Measurements from ENCODE around the gene GABRG3. TPM values are rescaled to one million over a fixed set of nuclear protein-coding genes. Genes with fewer than 3 reads are reported as not detected.

The GABRG3 gene
- total RNA-seq, 1 experiment from 2014 or later, result 0.15 TPM

DNA sequence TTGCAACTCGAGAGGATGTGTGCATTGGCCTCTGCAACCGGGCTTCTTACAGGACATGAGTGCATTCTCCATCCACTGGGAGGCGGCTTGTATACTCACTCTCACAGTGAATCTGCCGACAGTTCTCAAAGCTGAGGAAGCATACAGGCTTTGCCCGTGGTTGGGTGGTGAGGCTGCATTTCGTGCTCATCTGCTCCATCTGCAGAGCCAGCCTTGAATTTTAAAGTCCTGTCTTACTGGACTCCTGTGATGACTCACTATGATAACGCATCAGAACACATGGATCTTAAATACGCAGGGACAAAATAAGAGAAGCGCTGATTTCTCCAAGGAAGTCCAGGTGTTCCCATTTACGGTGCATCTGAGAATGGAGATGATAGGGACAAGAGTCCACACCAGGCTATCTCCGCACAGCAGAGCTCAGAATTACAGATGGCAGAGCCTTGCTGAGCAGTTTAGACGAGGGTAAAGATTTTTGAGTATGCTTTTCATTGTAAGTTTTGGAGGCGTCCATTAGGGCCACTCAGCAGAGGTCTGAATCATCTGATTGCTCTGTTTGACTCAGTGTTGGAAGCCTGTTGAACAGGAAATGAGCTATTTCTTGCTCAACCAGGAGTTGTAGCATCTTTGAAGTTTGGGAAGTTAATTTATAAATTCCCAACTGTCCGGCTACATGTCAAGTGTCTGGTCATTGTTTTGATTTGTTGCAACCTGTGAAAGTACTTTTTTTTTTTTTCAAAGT is 87.1 kb downstream of the GABRG3 start:
- H3K9ac ChIP-seq (ENCODE audit: extremely low read depth, insufficient read length, low read length), result no peak overlapping the region
- no peaks in the 10 kb centered on the region for H4K20me1 ChIP-seq (ENCODE audit: control insufficient read depth, insufficient read depth, insufficient read length)
- TF ChIP-seq, protein P1, sequence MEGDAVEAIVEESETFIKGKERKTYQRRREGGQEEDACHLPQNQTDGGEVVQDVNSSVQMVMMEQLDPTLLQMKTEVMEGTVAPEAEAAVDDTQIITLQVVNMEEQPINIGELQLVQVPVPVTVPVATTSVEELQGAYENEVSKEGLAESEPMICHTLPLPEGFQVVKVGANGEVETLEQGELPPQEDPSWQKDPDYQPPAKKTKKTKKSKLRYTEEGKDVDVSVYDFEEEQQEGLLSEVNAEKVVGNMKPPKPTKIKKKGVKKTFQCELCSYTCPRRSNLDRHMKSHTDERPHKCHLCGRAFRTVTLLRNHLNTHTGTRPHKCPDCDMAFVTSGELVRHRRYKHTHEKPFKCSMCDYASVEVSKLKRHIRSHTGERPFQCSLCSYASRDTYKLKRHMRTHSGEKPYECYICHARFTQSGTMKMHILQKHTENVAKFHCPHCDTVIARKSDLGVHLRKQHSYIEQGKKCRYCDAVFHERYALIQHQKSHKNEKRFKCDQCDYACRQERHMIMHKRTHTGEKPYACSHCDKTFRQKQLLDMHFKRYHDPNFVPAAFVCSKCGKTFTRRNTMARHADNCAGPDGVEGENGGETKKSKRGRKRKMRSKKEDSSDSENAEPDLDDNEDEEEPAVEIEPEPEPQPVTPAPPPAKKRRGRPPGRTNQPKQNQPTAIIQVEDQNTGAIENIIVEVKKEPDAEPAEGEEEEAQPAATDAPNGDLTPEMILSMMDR (conservative IDR thresholded peaks at IDR 0.05), result no peak
- no peak overlapping the region for H2BK12ac ChIP-seq (ENCODE audit: insufficient read length, low read depth, low read length)
- no peak overlapping the region for H2AFZ ChIP-seq (ENCODE audit: low read length)
- no peak overlapping the region for H2AK5ac ChIP-seq (ENCODE audit: insufficient read length, low read length)
- H3K14ac ChIP-seq (ENCODE audit: insufficient read depth, low read length), result no peak overlapping the region
- no peak overlapping the region for H3K4ac ChIP-seq (ENCODE audit: low read depth, low read length)
- no peaks in the 10 kb centered on the region; a peak in 1 of 7 replicates for H3K36me3 Mint-ChIP-seq (ENCODE audit: insufficient read depth in 1 of 3, low read depth in 3 of 3)
- no peak overlapping the region for H3K27ac Mint-ChIP-seq
- no peak for DNase-seq
- no CpG with 5 or more reads among the region's 14 CpGs for WGBS (ENCODE audit: extremely low coverage, insufficient read length, low lambda C conversion rate)
- H3K27ac ChIP-seq (ENCODE audit: insufficient read length, low read depth, low read length), result no peak overlapping the region
- no peak overlapping the region for H2BK15ac ChIP-seq (ENCODE audit: low read depth, low read length)
- H4K8ac ChIP-seq (replicated peaks; ENCODE audit: insufficient read length, low read depth, low read length), result no peak overlapping the region
- H3K18ac ChIP-seq (ENCODE audit: insufficient read length, low read depth, low read length), result no peak overlapping the region
- H3K4me1 ChIP-seq (ENCODE audit: insufficient read depth, low read length), result no peaks in the 10 kb centered on the region
- H3K4me1 Mint-ChIP-seq, result no peaks in the 10 kb centered on the region
- H2BK120ac ChIP-seq (ENCODE audit: low read depth, low read length, poor library complexity, severe bottlenecking), result no peak overlapping the region
- no peak overlapping the region; a peak in 1 of 5 replicates for H3K4me3 Mint-ChIP-seq
- H2BK20ac ChIP-seq (ENCODE audit: low read depth, low read length, poor library complexity, severe bottlenecking), result no peak overlapping the region
- no peaks in the 10 kb centered on the region for H3K27me3 Mint-ChIP-seq (ENCODE audit: low read depth)
- no peaks in the 10 kb centered on the region for H3K23me2 ChIP-seq (ENCODE audit: insufficient read length, low read depth, low read length, poor library complexity, severe bottlenecking)
- no peak overlapping the region for H3T11ph ChIP-seq (ENCODE audit: low read length)
- H3K79me1 ChIP-seq (ENCODE audit: insufficient read depth, low read depth, low read length, poor library complexity, severe bottlenecking), result no peaks in the 10 kb centered on the region
- no peaks in the 10 kb centered on the region for H3K27me3 ChIP-seq (ENCODE audit: insufficient read depth, low read length)
- no peaks in the 10 kb centered on the region for H3K9me3 Mint-ChIP-seq
- no peaks in the 10 kb centered on the region for H3K9me3 ChIP-seq (ENCODE audit: control insufficient read depth, low read depth, low read length)
- H4K91ac ChIP-seq (ENCODE audit: insufficient read length, low read depth, low read length), result no peak overlapping the region
- H3K23ac ChIP-seq (ENCODE audit: insufficient read length, low read depth, low read length), result no peak overlapping the region
- H3K4me2 ChIP-seq (ENCODE audit: insufficient read depth, insufficient read length, low read length), result no peak overlapping the region
- H4K5ac ChIP-seq (ENCODE audit: insufficient read length, low read depth, low read length), result no peak overlapping the region
- H2BK5ac ChIP-seq (ENCODE audit: insufficient read length, low read length), result no peak overlapping the region
- H3K56ac ChIP-seq (ENCODE audit: insufficient read length, low read depth, low read length), result no peak overlapping the region
- no peaks in the 10 kb centered on the region for H3K79me2 ChIP-seq (ENCODE audit: insufficient read depth, low read length)
